ENCODE measurements around the gene PRR11.

- TF ChIP-seq CTCF (IDR thresholded peaks at IDR 0.05) (no peak), POLR2AphosphoS5 (IDR thresholded peaks at IDR 0.05) (no peak), POLR2A (IDR thresholded peaks at IDR 0.05) (no peak)
Measured at GRCh38 chr17:59155439-59156177, at the start of gene PRR11.

Data from transverse colon (tissue), 4 donors.